GM23338 (cell line): ENCODE results near the gene MBD5. TPM values are rescaled to one million over a fixed set of nuclear protein-coding genes. Genes with fewer than 3 reads are reported as not detected.

Source experiments
- ATAC-seq: fragments of 200-7000 bp; cut with Tn5 transposase; 3 replicates; pipeline ENCODE4 v1.9.1; 2020
- DNase-seq: peaks from one replicate; pipeline ENCODE4 v3.0.0-alpha.2; 2015; ENCODE audit warnings: low spot score
- H2AFZ ChIP-seq: fragments of 200-600 bp; sonication (generic); 2 replicates; pipeline ENCODE4 v1.8.0; 2016; ENCODE audit warnings: antibody characterized with exemption, mild to moderate bottlenecking, moderate library complexity
- H3F3A ChIP-seq: fragments of 200-600 bp; sonication (generic); replicated peaks from 2 replicates; pipeline ENCODE4 v1.8.0; 2017; ENCODE audit warnings: antibody characterized with exemption, mixed run types, low read depth
- H3K27ac ChIP-seq: fragments of 200-600 bp; sonication (generic); 2 replicates; pipeline ENCODE4 v1.6.1; 2016; ENCODE audit warnings: low read depth
- H3K27me3 ChIP-seq: fragments of 200-600 bp; sonication (generic); 2 replicates; pipeline ENCODE4 v1.8.0; 2016; ENCODE audit warnings: mild to moderate bottlenecking, mixed run types, moderate library complexity; ENCODE audit not compliant: insufficient read depth
- H3K36me3 ChIP-seq: fragments of 200-600 bp; sonication (generic); 2 replicates; pipeline ENCODE4 v1.8.0; 2016; ENCODE audit warnings: mild to moderate bottlenecking; ENCODE audit not compliant: insufficient read depth
- H3K4me1 ChIP-seq: fragments of 200-600 bp; sonication (generic); 2 replicates; pipeline ENCODE4 v1.8.0; 2016; ENCODE audit warnings: mild to moderate bottlenecking, moderate library complexity; ENCODE audit not compliant: insufficient read depth
- H3K4me2 ChIP-seq: fragments of 200-600 bp; sonication (generic); 2 replicates; pipeline ENCODE4 v1.7.1; 2017; ENCODE audit warnings: mixed run types
- H3K4me3 ChIP-seq: fragments of 200-600 bp; sonication (generic); 2 replicates; pipeline ENCODE4 v1.6.1; 2016; ENCODE audit warnings: mixed run types
- H3K79me2 ChIP-seq: fragments of 200-600 bp; sonication (generic); replicated peaks from 2 replicates; pipeline ENCODE4 v1.8.0; 2017; ENCODE audit warnings: mild to moderate bottlenecking; ENCODE audit not compliant: insufficient read depth
- H3K9me2 ChIP-seq: fragments of 200-600 bp; sonication (generic); 2 replicates; pipeline ENCODE4 v1.8.0; 2017; ENCODE audit not compliant: insufficient read depth
- H4K20me1 ChIP-seq: fragments of 200-600 bp; sonication (generic); replicated peaks from 2 replicates; pipeline ENCODE4 v1.8.0; 2017; ENCODE audit warnings: mild to moderate bottlenecking; ENCODE audit not compliant: insufficient read depth
- H3K27ac Mint-ChIP-seq: 2 replicates; pipeline ENCODE4 v1.8.0; 2020; ENCODE audit warnings: inconsistent platforms, mild to moderate bottlenecking, moderate library complexity, mixed read lengths
- H3K27me3 Mint-ChIP-seq: 3 replicates; pipeline ENCODE4 v1.8.0; 2022; ENCODE audit warnings: low read depth, mild to moderate bottlenecking, moderate library complexity, mixed read lengths, inconsistent platforms; ENCODE audit not compliant: insufficient read depth, poor library complexity
- H3K36me3 Mint-ChIP-seq: 3 replicates; pipeline ENCODE4 v1.8.0; 2021; ENCODE audit warnings: low read depth, mild to moderate bottlenecking, inconsistent platforms, moderate library complexity, mixed read lengths
- H3K4me1 Mint-ChIP-seq: 3 replicates; pipeline ENCODE4 v1.8.0; 2020; ENCODE audit warnings: mild to moderate bottlenecking, inconsistent platforms, mixed read lengths
- H3K4me3 Mint-ChIP-seq: 3 replicates; pipeline ENCODE4 v1.8.0; 2021; ENCODE audit warnings: moderate library complexity, mild to moderate bottlenecking, inconsistent platforms, mixed read lengths
- H3K9me3 Mint-ChIP-seq: 3 replicates; pipeline ENCODE4 v1.8.0; 2020; ENCODE audit warnings: moderate library complexity, mild to moderate bottlenecking, inconsistent platforms, mixed read lengths
- CREB1 ChIP-seq: fragments of 250-450 bp; sonication (Bioruptor Pico); IDR thresholded peaks from 2 replicates; pipeline ENCODE4 v1.5.0; 2020; ENCODE audit warnings: low read depth, mild to moderate bottlenecking, moderate library complexity
- CTCF ChIP-seq, 2 experiments: fragments of 200-600 bp in 1 of 2; sonication (generic) in 1 of 2; conservative IDR thresholded peaks; 2 replicates each; pipeline versions ENCODE4 v1.5.1 to v1.6.1; 2016 to 2017; ENCODE audit warnings: antibody characterized with exemption in 2 of 2, low read depth in 2 of 2, mild to moderate bottlenecking in 2 of 2, moderate library complexity in 1 of 2
- EZH2 ChIP-seq: fragments of 200-600 bp; sonication (generic); IDR thresholded peaks from one replicate; pipeline ENCODE4 v1.8.0; 2017; ENCODE audit warnings: antibody characterized with exemption, mild to moderate bottlenecking, low read depth; ENCODE audit not compliant: unreplicated experiment
- EZH2phosphoT487 ChIP-seq: fragments of 200-600 bp; sonication (generic); IDR thresholded peaks from one replicate; pipeline ENCODE4 v1.8.1; 2018; ENCODE audit warnings: antibody characterized with exemption; ENCODE audit not compliant: unreplicated experiment
- JUNB ChIP-seq: IDR thresholded peaks from one replicate; pipeline ENCODE4 v1.6.1; 2016; ENCODE audit warnings: antibody characterized with exemption; ENCODE audit not compliant: unreplicated experiment
- NANOG ChIP-seq: IDR thresholded peaks from 2 replicates; pipeline ENCODE4 v1.6.1; 2016; ENCODE audit warnings: antibody characterized with exemption, borderline replicate concordance
- POLR2AphosphoS5 ChIP-seq: IDR thresholded peaks from 2 replicates; pipeline ENCODE4 v1.6.1; 2016; ENCODE audit warnings: antibody characterized with exemption, low read depth
- STAT1 ChIP-seq: IDR thresholded peaks from one replicate; pipeline ENCODE4 v1.6.1; 2016; ENCODE audit warnings: antibody characterized with exemption; ENCODE audit not compliant: unreplicated experiment
- ZNF114 ChIP-seq: fragments of 250-450 bp; sonication (Bioruptor Pico); IDR thresholded peaks from 2 replicates; pipeline ENCODE4 v1.5.0; 2020; ENCODE audit warnings: mild to moderate bottlenecking, moderate library complexity
- ZNF331 ChIP-seq: fragments of 250-450 bp; sonication (Bioruptor Pico); IDR thresholded peaks from 2 replicates; pipeline ENCODE4 v1.5.0; 2020; ENCODE audit warnings: low read depth, mild to moderate bottlenecking, moderate library complexity
- polyA plus RNA-seq: library from polyadenylated mRNA; unstranded; fragments of >200 nt; fragmentation: Nextera tagmentation; extraction: Ambion mirVana; gene quantifications from 2 replicates; pipeline ENCODE4 v1.2.1, GENCODE V29; 2016
- total RNA-seq: library from RNA; depleted of rRNA; stranded (reverse); fragments of >200 nt; shearing (Covaris generic); gene quantifications from 2 replicates; pipeline ENCODE4 v1.2.3, GENCODE V29; 2014
- TF ChIP-seq, protein P1 (sequence below): IDR thresholded peaks from 2 replicates; pipeline ENCODE4 v1.6.1; 2016; ENCODE audit warnings: antibody characterized with exemption
- TF ChIP-seq, protein P2 (sequence below): IDR thresholded peaks from one replicate; pipeline ENCODE4 v1.6.1; 2018; ENCODE audit warnings: antibody characterized with exemption; ENCODE audit not compliant: unreplicated experiment

Gene MBD5
- total and polyA plus RNA-seq, 2 experiments from 2014 or later = 16.2 to 23.1 TPM

GRCh38 chr2:148548716-148549400 lies 528.0 kb downstream of the MBD5 start:
- Histone ChIP-seq H4K20me1 (no peaks in the 10 kb centered on the region), H3K79me2 (no peaks in the 10 kb centered on the region), H3K27ac (no peak overlapping the region), H3K36me3 (no peaks in the 10 kb centered on the region), H3K4me3 (no peak overlapping the region), H3K4me1 (peaks cover 9% of the 10 kb centered on the region), H3K4me2 (no peak overlapping the region), H3F3A (no peaks in the 10 kb centered on the region), H3K27me3 (no peaks in the 10 kb centered on the region), H3K9me2 (peaks cover 7% of the 10 kb centered on the region; the same call in 1 of the 2 replicates), H2AFZ (no peak overlapping the region)
- TF ChIP-seq STAT1 = no peak
- TF ChIP-seq, protein P1, sequence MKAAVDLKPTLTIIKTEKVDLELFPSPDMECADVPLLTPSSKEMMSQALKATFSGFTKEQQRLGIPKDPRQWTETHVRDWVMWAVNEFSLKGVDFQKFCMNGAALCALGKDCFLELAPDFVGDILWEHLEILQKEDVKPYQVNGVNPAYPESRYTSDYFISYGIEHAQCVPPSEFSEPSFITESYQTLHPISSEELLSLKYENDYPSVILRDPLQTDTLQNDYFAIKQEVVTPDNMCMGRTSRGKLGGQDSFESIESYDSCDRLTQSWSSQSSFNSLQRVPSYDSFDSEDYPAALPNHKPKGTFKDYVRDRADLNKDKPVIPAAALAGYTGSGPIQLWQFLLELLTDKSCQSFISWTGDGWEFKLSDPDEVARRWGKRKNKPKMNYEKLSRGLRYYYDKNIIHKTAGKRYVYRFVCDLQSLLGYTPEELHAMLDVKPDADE = no peak
- no peaks in the 10 kb centered on the region for H3K4me1 Mint-ChIP-seq
- H3K27me3 Mint-ChIP-seq = peaks cover 7% of the 10 kb centered on the region
- no peak overlapping the region for H3K4me3 Mint-ChIP-seq
- ATAC-seq = no peak
- H3K9me3 Mint-ChIP-seq = no peaks in the 10 kb centered on the region
- H3K27ac Mint-ChIP-seq = no peak overlapping the region
- no peak for DNase-seq
- no peaks in the 10 kb centered on the region for H3K36me3 Mint-ChIP-seq

- H2AFZ ChIP-seq = no peak overlapping the region
- TF ChIP-seq NANOG = no peak
- TF ChIP-seq POLR2AphosphoS5 = no peak
- TF ChIP-seq EZH2phosphoT487 = no peak
- TF ChIP-seq JUNB = no peak
- no peak for TF ChIP-seq ZNF331 (CRISPR knock-in tag)
- no peak for TF ChIP-seq STAT1
- TF ChIP-seq, protein P2, sequence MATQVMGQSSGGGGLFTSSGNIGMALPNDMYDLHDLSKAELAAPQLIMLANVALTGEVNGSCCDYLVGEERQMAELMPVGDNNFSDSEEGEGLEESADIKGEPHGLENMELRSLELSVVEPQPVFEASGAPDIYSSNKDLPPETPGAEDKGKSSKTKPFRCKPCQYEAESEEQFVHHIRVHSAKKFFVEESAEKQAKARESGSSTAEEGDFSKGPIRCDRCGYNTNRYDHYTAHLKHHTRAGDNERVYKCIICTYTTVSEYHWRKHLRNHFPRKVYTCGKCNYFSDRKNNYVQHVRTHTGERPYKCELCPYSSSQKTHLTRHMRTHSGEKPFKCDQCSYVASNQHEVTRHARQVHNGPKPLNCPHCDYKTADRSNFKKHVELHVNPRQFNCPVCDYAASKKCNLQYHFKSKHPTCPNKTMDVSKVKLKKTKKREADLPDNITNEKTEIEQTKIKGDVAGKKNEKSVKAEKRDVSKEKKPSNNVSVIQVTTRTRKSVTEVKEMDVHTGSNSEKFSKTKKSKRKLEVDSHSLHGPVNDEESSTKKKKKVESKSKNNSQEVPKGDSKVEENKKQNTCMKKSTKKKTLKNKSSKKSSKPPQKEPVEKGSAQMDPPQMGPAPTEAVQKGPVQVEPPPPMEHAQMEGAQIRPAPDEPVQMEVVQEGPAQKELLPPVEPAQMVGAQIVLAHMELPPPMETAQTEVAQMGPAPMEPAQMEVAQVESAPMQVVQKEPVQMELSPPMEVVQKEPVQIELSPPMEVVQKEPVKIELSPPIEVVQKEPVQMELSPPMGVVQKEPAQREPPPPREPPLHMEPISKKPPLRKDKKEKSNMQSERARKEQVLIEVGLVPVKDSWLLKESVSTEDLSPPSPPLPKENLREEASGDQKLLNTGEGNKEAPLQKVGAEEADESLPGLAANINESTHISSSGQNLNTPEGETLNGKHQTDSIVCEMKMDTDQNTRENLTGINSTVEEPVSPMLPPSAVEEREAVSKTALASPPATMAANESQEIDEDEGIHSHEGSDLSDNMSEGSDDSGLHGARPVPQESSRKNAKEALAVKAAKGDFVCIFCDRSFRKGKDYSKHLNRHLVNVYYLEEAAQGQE = no peak
- no peak for TF ChIP-seq EZH2
- no peak for TF ChIP-seq CREB1
- TF ChIP-seq CTCF (conservative IDR thresholded peaks at IDR 0.05; ENCODE audit: low read depth in 2 of 2) = no peak
- no peak for TF ChIP-seq ZNF114 (CRISPR knock-in tag)
Measured at GRCh38 chr2:148552675-148553331, 531.9 kb downstream of the MBD5 start.

More at GRCh38 chr2:148552675-148553331, 531.9 kb downstream of the MBD5 start:
- Mint-ChIP-seq H3K9me3 (peaks cover 2% of the 10 kb centered on the region; the same call in 1 of the 3 replicates), H3K27me3 (peaks cover 7% of the 10 kb centered on the region), H3K4me1 (peaks cover 11% of the 10 kb centered on the region), H3K36me3 (no peaks in the 10 kb centered on the region), H3K4me3 (no peak overlapping the region), H3K27ac (no peak overlapping the region)
- Histone ChIP-seq H3K79me2 (no peaks in the 10 kb centered on the region), H3K4me2 (no peak overlapping the region), H3K4me1 (peaks cover 30% of the 10 kb centered on the region), H3K4me3 (no peak overlapping the region), H3F3A (no peaks in the 10 kb centered on the region), H3K9me2 (peaks cover 17% of the 10 kb centered on the region; the same call in 1 of the 2 replicates), H4K20me1 (no peaks in the 10 kb centered on the region), H3K27ac (no peak overlapping the region), H3K36me3 (no peaks in the 10 kb centered on the region), H3K27me3 (no peaks in the 10 kb centered on the region)
- ATAC-seq = no peak
- no peak for DNase-seq
